Body of pancreas (tissue), 4 donors: Measurements from ENCODE around the gene CLDN18.

ENCODE experiments used
- CTCF ChIP-seq, 7 experiments: fragments of 450-650 bp in 4 of 7; fragments of 200-600 bp in 3 of 7; sonication (generic) in 3 of 7; IDR thresholded peaks; one replicate each; pipeline ENCODE4 v1.5.1; 2016 to 2019; ENCODE audit warnings: antibody characterized with exemption in 7 of 7
- POLR2A ChIP-seq, 3 donors: fragments of 450-650 bp; IDR thresholded peaks; one replicate each; pipeline ENCODE4 v1.6.1; 2016; ENCODE audit warnings: antibody characterized with exemption in 3 of 3, mild to moderate bottlenecking in 2 of 3

- TF ChIP-seq CTCF (IDR thresholded peaks at IDR 0.05) = no peak
- no peak for TF ChIP-seq POLR2A (IDR thresholded peaks at IDR 0.05)
Measured at GRCh38 chr3:138082085-138082991, 72.4 kb downstream of the CLDN18 start.
